A549 (cell line): ENCODE data around the gene BIRC5. TPM values are rescaled to one million over a fixed set of nuclear protein-coding genes. Genes with fewer than 3 reads are reported as not detected.

Experiments used
- ATAC-seq, 2 experiments: fragments of 200-7000 bp in 1 of 2; fragments of >200 bp in 1 of 2; cut with Nextera tagmentation in 1 of 2; cut with Tn5 transposase in 1 of 2; 3 replicates each; pipeline versions ENCODE4 v1.8.0 to v1.9.1; 2018 to 2020; ENCODE audit warnings: mild to moderate bottlenecking in 1 of 2, moderate library complexity in 1 of 2
- CTCF ChIA-PET: fragments of 300-600 bp; sonication (Branson Sonifier 250); formaldehyde crosslinking; extraction: SDS; loops from one replicate; lab custom pipeline; 2021; ENCODE audit warnings: antibody characterized with exemption, inconsistent platforms; lab: Yijun Ruan, JAX
- POLR2A ChIA-PET: fragments of 350-600 bp; formaldehyde crosslinking; extraction: SDS; loops from one replicate; lab custom pipeline; 2021; ENCODE audit warnings: antibody characterized with exemption, inconsistent platforms; lab: Yijun Ruan, JAX
- DNase-seq, 2 experiments: peaks; one replicate each; pipeline versions ENCODE4 v3.0.0 to v3.0.0-alpha.2; 2011 to 2016; ENCODE audit warnings: low read depth in 1 of 2, low spot score in 1 of 2
- FAIRE-seq: peaks from 2 replicates; lab custom pipeline; 2011; peaks lifted over from hg19 to GRCh38; lab: Jason Lieb, UNC
- H3K27ac ChIP-seq, 2 experiments: fragments of >200 bp; sonication (Bioruptor Twin); formaldehyde crosslinking; 3 replicates each; pipeline ENCODE4 v1.5.1; 2016 to 2017
- H3K4me1 ChIP-seq: fragments of >200 bp; sonication (Bioruptor Twin); formaldehyde crosslinking; 3 replicates; pipeline ENCODE4 v1.6.1; 2016
- H3K4me2 ChIP-seq: fragments of >200 bp; sonication (Bioruptor Twin); formaldehyde crosslinking; 3 replicates; pipeline ENCODE4 v1.6.1; 2016
- H3K4me3 ChIP-seq: fragments of >200 bp; sonication (Bioruptor Twin); formaldehyde crosslinking; 3 replicates; pipeline ENCODE4 v1.5.1; 2016
- H3K9me3 ChIP-seq: fragments of >200 bp; sonication (Bioruptor Twin); formaldehyde crosslinking; 3 replicates; pipeline ENCODE4 v1.6.1; 2016
- ATOH8 ChIP-seq: fragments of 250-450 bp; sonication (Bioruptor Pico); IDR thresholded peaks from 2 replicates; pipeline ENCODE4 v1.5.0; 2020; ENCODE audit warnings: low read depth, mild to moderate bottlenecking, moderate library complexity
- BHLHE40 ChIP-seq: IDR thresholded peaks from 2 replicates; pipeline ENCODE4 v1.6.1; 2012; ENCODE audit warnings: low read depth, low read length, inconsistent platforms
- CBX8 ChIP-seq: fragments of 200-600 bp; sonication (generic); IDR thresholded peaks from 2 replicates; pipeline ENCODE4 v1.6.1; 2016
- CTCF ChIP-seq: fragments of >200 bp; sonication (Bioruptor Twin); formaldehyde crosslinking; IDR thresholded peaks from 3 replicates; pipeline ENCODE4 v1.5.1; 2016
- FOSB ChIP-seq: fragments of 250-450 bp; sonication (Bioruptor Pico); IDR thresholded peaks from 2 replicates; pipeline ENCODE4 v1.5.0; 2020; ENCODE audit warnings: mild to moderate bottlenecking, moderate library complexity
- FOSL2 ChIP-seq, 2 experiments: fragments of 450-650 bp in 1 of 2; fragments of >200 bp in 1 of 2; sonication (Bioruptor Twin) in 1 of 2; formaldehyde crosslinking; IDR thresholded peaks; 2 replicates each; pipeline versions ENCODE4 v1.5.0 to v1.6.1; 2016 to 2020; ENCODE audit warnings: mild to moderate bottlenecking in 1 of 2, moderate library complexity in 1 of 2
- HDAC2 ChIP-seq: fragments of 200-600 bp; sonication (generic); IDR thresholded peaks from 2 replicates; pipeline ENCODE4 v1.6.1; 2016
- HES2 ChIP-seq: fragments of >200 bp; sonication (Bioruptor Twin); formaldehyde crosslinking; IDR thresholded peaks from 2 replicates; pipeline ENCODE4 v1.6.1; 2016
- HOXB5 ChIP-seq: fragments of 250-450 bp; sonication (Bioruptor Pico); IDR thresholded peaks from 2 replicates; pipeline ENCODE4 v1.5.0; 2020; ENCODE audit warnings: mild to moderate bottlenecking, moderate library complexity
- JUN ChIP-seq, 2 experiments: fragments of >200 bp; sonication (Bioruptor Twin); formaldehyde crosslinking; IDR thresholded peaks; 2 replicates in 1 of 2; 3 replicates in 1 of 2; pipeline ENCODE4 v1.6.1; 2016 to 2017
- JUNB ChIP-seq: fragments of >200 bp; sonication (Bioruptor Twin); formaldehyde crosslinking; IDR thresholded peaks from 2 replicates; pipeline ENCODE4 v1.6.1; 2016
- MAX ChIP-seq: IDR thresholded peaks from 2 replicates; pipeline ENCODE4 v1.6.1; 2012
- MYC ChIP-seq: IDR thresholded peaks from 2 replicates; pipeline ENCODE4 v1.6.1; 2012; ENCODE audit warnings: mild to moderate bottlenecking, inconsistent platforms, low read length, improper control_type of control experiment, borderline replicate concordance
- NPAS2 ChIP-seq: fragments of 250-450 bp; sonication (Bioruptor Pico); IDR thresholded peaks from 2 replicates; pipeline ENCODE4 v1.8.0; 2022; ENCODE audit warnings: mild to moderate bottlenecking, moderate library complexity, borderline replicate concordance
- NR3C1 ChIP-seq: fragments of >200 bp; sonication (Bioruptor Twin); formaldehyde crosslinking; IDR thresholded peaks from 3 replicates; pipeline ENCODE4 v1.6.1; 2017
- PHF8 ChIP-seq: fragments of 200-600 bp; sonication (generic); IDR thresholded peaks from 2 replicates; pipeline ENCODE4 v1.6.1; 2016; ENCODE audit warnings: low read depth, mild to moderate bottlenecking, antibody characterized with exemption, moderate library complexity, borderline replicate concordance
- POLR2AphosphoS2 ChIP-seq: conservative IDR thresholded peaks from 2 replicates; pipeline ENCODE4 v1.6.1; 2012; ENCODE audit warnings: low read length, improper control_type of control experiment, inconsistent platforms
- RARB ChIP-seq: fragments of 250-450 bp; sonication (Bioruptor Pico); IDR thresholded peaks from 2 replicates; pipeline ENCODE4 v1.8.0; 2021; ENCODE audit warnings: mild to moderate bottlenecking, moderate library complexity
- ZC3H11A ChIP-seq: fragments of 450-650 bp; IDR thresholded peaks from 2 replicates; pipeline ENCODE4 v1.6.1; 2014; ENCODE audit warnings: antibody characterized with exemption, mild to moderate bottlenecking
- WGBS: methylation state at CpG from one replicate; pipeline ENCODE4 v1.1.6; 2017; ENCODE audit errors: missing lambda C conversion rate; 5-methylcytosine and 5-hydroxymethylcytosine counted together
- polyA plus RNA-seq, 4 experiments: library from polyadenylated mRNA; depleted of rRNA in 3 of 4; stranded (reverse); fragments of >200 nt; fragmentation: RNase III in 1 of 4; extraction: RNeasy Plus Mini Kit Qiagen cat#74134 plus additional on column Dnase treatment in 1 of 4; gene quantifications; 2 replicates in 3 of 4; 3 replicates in 1 of 4; pipeline ENCODE4 v1.2.3, GENCODE V29; 2011 to 2017

BIRC5 gene
- polyA plus RNA-seq, 2 of the 4 experiments (the other 2 are of a cell fraction), result 51.9 to 109 TPM

- POLR2A ChIA-PET, result no interaction called here
- no peak overlapping the region for H3K4me3 ChIP-seq
- ATAC-seq (no peak), DNase-seq (no peak), FAIRE-seq (no peak)
- 69% methylated on average over 18 of the region's 23 CpGs for WGBS
- CTCF ChIA-PET, result interaction anchor here (1.0 to 11.6 kb wide), 6 partner anchors 7 to 163 kb away, joined by 3 to 190 read pairs (median 4); no protein-coding TSS in a partner anchor
- TF ChIP-seq NPAS2 (no peak), MYC (no peak), RARB (CRISPR knock-in tag) (no peak), HOXB5 (CRISPR knock-in tag) (no peak), NR3C1 (no peak), JUN (IDR thresholded peaks at IDR 0.05) (no peak), POLR2AphosphoS2 (no peak), PHF8 (no peak), FOSL2 (IDR thresholded peaks at IDR 0.05) (no peak), FOSL2 (CRISPR knock-in tag; IDR thresholded peaks at IDR 0.05) (no peak), ATOH8 (CRISPR knock-in tag) (no peak), MAX (no peak), FOSB (CRISPR knock-in tag) (no peak)
- H3K4me1 ChIP-seq, result 0 out of 3 replicates have a peak, but pooled peaks cover 4% of the 10 kb centered on the region
- H3K27ac ChIP-seq, result no peak overlapping the region; a peak in 1 of 6 replicates
- no peak overlapping the region for H3K4me2 ChIP-seq
- H3K9me3 ChIP-seq, result no peaks in the 10 kb centered on the region
Measured at GRCh38 chr17:78258323-78259191, 44.5 kb downstream of the BIRC5 start.

- FAIRE-seq (no peak), ATAC-seq (no peak), DNase-seq (no peak)
- TF ChIP-seq JUN (IDR thresholded peaks at IDR 0.05) (no peak), HES2 (no peak)
- WGBS, result 87% methylated on average over 10 of the region's 10 CpGs
- ChIA-PET POLR2A (no interaction called here), CTCF (interaction anchor here (0.5 to 11.6 kb wide), 7 partner anchors 8 to 162 kb away, joined by 3 to 190 read pairs (median 4); no protein-coding TSS in a partner anchor)
- H3K9me3 ChIP-seq, result no peaks in the 10 kb centered on the region
- H3K4me2 ChIP-seq, result no peak overlapping the region
- no peak overlapping the region for H3K27ac ChIP-seq
- no peak overlapping the region for H3K4me3 ChIP-seq
- H3K4me1 ChIP-seq, result 0 out of 3 replicates have a peak, but pooled peaks cover 4% of the 10 kb centered on the region
Measured at GRCh38 chr17:78259192-78259554, 45.1 kb downstream of the BIRC5 start.

GRCh38 chr17:78263063-78263735 is 49.1 kb downstream of the BIRC5 start:
- Histone ChIP-seq H3K4me2 (no peak overlapping the region), H3K4me3 (no peak overlapping the region), H3K27ac (no peak overlapping the region), H3K9me3 (no peaks in the 10 kb centered on the region), H3K4me1 (peaks cover 6% of the 10 kb centered on the region; the same call in 1 of the 3 replicates)
- FAIRE-seq (no peak), ATAC-seq (no peak), DNase-seq (no peak)
- WGBS, result 87% methylated on average over 20 of the region's 23 CpGs
- no peak for TF ChIP-seq HDAC2
- no peak for TF ChIP-seq JUNB
- no peak for TF ChIP-seq CTCF
- TF ChIP-seq BHLHE40, result no peak
- no peak for TF ChIP-seq CBX8
- TF ChIP-seq ZC3H11A, result no peak
- ChIA-PET POLR2A (no interaction called here), CTCF (interaction anchor here (0.5 to 5.4 kb wide), 7 partner anchors 10 to 1481 kb away, joined by 3 to 40 read pairs (median 4); no protein-coding TSS in a partner anchor)
